BJ (cell line): Measurements from ENCODE around the gene RABAC1. TPM values are rescaled to one million over a fixed set of nuclear protein-coding genes. Genes with fewer than 3 reads are reported as not detected.

Source experiments
- CTCF ChIA-PET: fragments of 350-600 bp; formaldehyde crosslinking; extraction: SDS; loops from one replicate; lab custom pipeline; 2021; ENCODE audit warnings: antibody characterized with exemption, inconsistent platforms; lab: Yijun Ruan, JAX
- POLR2A ChIA-PET: fragments of 300-600 bp; sonication (Branson Sonifier 250); formaldehyde crosslinking; extraction: SDS; loops from one replicate; lab custom pipeline; 2021; ENCODE audit warnings: antibody characterized with exemption; lab: Charles Lee
- DNase-seq: peaks from one replicate; pipeline ENCODE4 v3.0.0-alpha.2; 2011; ENCODE audit warnings: low read depth
- H3K27me3 ChIP-seq: 2 replicates; pipeline ENCODE4 v1.6.0; 2011; ENCODE audit warnings: low read length; ENCODE audit not compliant: control insufficient read depth, insufficient read depth
- H3K36me3 ChIP-seq: 2 replicates; pipeline ENCODE4 v1.5.1; 2011; ENCODE audit warnings: low read length; ENCODE audit not compliant: control insufficient read depth, insufficient read depth
- H3K4me3 ChIP-seq: 2 replicates; pipeline ENCODE4 v1.5.1; 2011; ENCODE audit warnings: low read depth, mild to moderate bottlenecking, control low read depth, low read length
- polyA plus RNA-seq: library from polyadenylated mRNA; depleted of rRNA; stranded (reverse); fragments of >200 nt; gene quantifications from 2 replicates; pipeline ENCODE4 v1.2.3, GENCODE V29; 2011
- TF ChIP-seq, protein P1 (sequence below): IDR thresholded peaks from 2 replicates; pipeline ENCODE4 v1.5.1; 2011; ENCODE audit warnings: low read depth, mild to moderate bottlenecking, control low read depth, inconsistent platforms, low read length, moderate library complexity; ENCODE audit not compliant: insufficient read depth

Gene RABAC1
- polyA plus RNA-seq, 1 experiment = 361 TPM

- CTCF ChIA-PET = interaction anchor here (0.9 to 2.0 kb wide), 2 partner anchors 40 to 59 kb away, joined by 4 to 6 read pairs; no protein-coding TSS in a partner anchor
- POLR2A ChIA-PET = interaction anchor here (0.6 kb wide), 1 partner anchor 1698 kb away, joined by 5 read pairs; no protein-coding TSS in a partner anchor
Observed at GRCh38 chr19:41932259-41932719, 26.8 kb downstream of the RABAC1 start.

DNA sequence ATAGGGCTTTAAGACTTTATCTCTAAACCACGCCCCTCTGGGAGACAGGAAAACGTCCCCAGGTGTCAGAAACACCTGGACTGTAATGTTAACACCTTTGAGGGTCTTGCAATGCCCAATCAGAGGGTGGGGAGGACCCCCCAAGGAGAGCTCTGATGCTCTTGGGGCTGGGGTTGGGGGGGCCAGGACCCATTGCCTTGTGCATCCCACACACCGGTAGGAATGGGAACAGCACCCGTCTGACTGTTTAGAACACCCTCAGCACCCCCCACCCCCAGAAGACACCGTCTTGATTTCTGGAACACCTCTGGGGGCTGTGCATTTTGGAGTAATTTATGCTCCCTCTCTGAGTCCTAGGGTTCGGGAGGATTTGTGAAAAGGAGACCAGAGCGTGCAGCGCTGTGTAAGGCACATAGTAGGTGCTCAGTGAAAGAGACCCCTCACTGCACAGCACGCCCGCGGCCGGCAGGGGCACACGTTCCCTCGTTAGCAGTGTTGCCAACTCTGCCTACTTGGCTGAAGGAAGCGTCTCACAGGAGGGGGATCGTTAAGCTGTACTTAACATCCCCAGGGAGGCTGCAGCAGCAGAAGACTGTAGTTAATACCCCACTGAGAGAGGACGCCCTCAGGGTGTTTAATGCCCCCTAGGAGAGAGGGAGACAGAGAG is 28.1 kb downstream of the RABAC1 start:
- CTCF ChIA-PET = interaction anchor here (0.7 to 1.5 kb wide), 3 partner anchors 12 to 29 kb away, joined by 3 to 5 read pairs (median 3); no protein-coding TSS in a partner anchor
- H3K27me3 ChIP-seq = peaks cover 61% of the 10 kb centered on the region
- TF ChIP-seq, protein P1, sequence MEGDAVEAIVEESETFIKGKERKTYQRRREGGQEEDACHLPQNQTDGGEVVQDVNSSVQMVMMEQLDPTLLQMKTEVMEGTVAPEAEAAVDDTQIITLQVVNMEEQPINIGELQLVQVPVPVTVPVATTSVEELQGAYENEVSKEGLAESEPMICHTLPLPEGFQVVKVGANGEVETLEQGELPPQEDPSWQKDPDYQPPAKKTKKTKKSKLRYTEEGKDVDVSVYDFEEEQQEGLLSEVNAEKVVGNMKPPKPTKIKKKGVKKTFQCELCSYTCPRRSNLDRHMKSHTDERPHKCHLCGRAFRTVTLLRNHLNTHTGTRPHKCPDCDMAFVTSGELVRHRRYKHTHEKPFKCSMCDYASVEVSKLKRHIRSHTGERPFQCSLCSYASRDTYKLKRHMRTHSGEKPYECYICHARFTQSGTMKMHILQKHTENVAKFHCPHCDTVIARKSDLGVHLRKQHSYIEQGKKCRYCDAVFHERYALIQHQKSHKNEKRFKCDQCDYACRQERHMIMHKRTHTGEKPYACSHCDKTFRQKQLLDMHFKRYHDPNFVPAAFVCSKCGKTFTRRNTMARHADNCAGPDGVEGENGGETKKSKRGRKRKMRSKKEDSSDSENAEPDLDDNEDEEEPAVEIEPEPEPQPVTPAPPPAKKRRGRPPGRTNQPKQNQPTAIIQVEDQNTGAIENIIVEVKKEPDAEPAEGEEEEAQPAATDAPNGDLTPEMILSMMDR = peak; percentile 50
- no peak overlapping the region for H3K4me3 ChIP-seq
- DNase-seq = no peak
- POLR2A ChIA-PET = no interaction called here
- no peaks in the 10 kb centered on the region for H3K36me3 ChIP-seq

More at GRCh38 chr19:41932259-41932719, 26.8 kb downstream of the RABAC1 start:
- H3K36me3 ChIP-seq = no peaks in the 10 kb centered on the region
- no peak overlapping the region for H3K4me3 ChIP-seq
- peaks cover 53% of the 10 kb centered on the region for H3K27me3 ChIP-seq
- no peak for DNase-seq
- TF ChIP-seq, protein P1 = no peak

GRCh38 chr19:41930322-41930722 is 28.8 kb downstream of the RABAC1 start:
- Histone ChIP-seq H3K36me3 (no peaks in the 10 kb centered on the region), H3K27me3 (peaks cover 64% of the 10 kb centered on the region), H3K4me3 (no peak overlapping the region)
- DNase-seq = no peak
- ChIA-PET POLR2A (no interaction called here), CTCF (interaction anchor here (0.7 to 1.5 kb wide), 3 partner anchors 11 to 29 kb away, joined by 3 to 5 read pairs (median 3); no protein-coding TSS in a partner anchor)
- TF ChIP-seq, protein P1 = no peak

- peaks cover 66% of the 10 kb centered on the region for H3K27me3 ChIP-seq
- no peak for DNase-seq
- no peaks in the 10 kb centered on the region for H3K36me3 ChIP-seq
- no peak overlapping the region for H3K4me3 ChIP-seq
- TF ChIP-seq, protein P1 = no peak
- CTCF ChIA-PET = interaction anchor here (0.7 to 1.5 kb wide), 2 partner anchors 16 to 21 kb away, joined by 3 to 5 read pairs; no protein-coding TSS in a partner anchor
- POLR2A ChIA-PET = no interaction called here
Observed at GRCh38 chr19:41929536-41930071, 29.5 kb downstream of the RABAC1 start.

DNA sequence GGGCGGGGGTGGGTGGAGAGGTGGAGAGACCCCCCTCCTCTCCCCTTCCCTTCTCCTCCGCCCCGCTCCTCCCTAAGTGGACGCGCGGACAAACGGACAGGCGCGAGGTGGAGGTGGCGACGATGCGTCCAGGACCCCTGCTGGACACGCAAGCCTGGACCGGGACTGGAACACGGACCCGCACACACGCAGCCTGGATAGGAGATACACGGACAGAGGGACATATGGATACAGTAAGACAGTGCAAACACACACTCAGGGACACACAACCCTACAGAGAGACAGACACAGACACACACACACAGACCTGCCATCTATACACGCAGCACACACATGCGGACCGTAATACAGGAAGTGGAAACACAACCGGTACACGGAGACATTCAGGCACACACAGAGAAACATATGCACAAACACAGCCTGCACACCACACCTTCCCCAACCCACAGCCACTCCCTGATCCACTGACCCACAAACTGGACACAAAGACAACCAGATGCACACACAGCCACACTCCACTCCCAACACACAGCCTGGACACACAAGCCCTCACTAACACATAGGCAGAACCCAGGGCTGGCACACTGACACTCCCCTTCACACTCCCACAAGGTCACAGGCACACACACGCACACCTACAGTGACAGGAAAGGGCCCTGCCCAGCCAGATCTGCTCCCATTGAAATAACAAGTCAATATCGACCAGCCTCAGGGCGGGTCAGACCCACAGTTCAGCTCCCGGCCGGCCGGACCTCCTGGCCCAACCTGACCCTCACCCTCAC is 30.2 kb downstream of the RABAC1 start:
- ChIA-PET POLR2A (no interaction called here), CTCF (interaction anchor here (0.7 to 1.0 kb wide), 2 partner anchors 9 to 17 kb away, joined by 3 to 4 read pairs; no protein-coding TSS in a partner anchor)
- Histone ChIP-seq H3K4me3 (peak overlapping the region; percentile 17), H3K27me3 (peaks cover 69% of the 10 kb centered on the region), H3K36me3 (no peaks in the 10 kb centered on the region)
- TF ChIP-seq, protein P1 = no peak
- no peak for DNase-seq
